Lower leg skin (tissue), 4 donors: ENCODE results near the gene TMEM231. TPM values are rescaled to one million over a fixed set of nuclear protein-coding genes. Genes with fewer than 3 reads are reported as not detected.

Experiments
- DNase-seq, 2 donors: peaks; one replicate each; pipeline ENCODE4 v3.0.0-alpha.2; 2019; ENCODE audit warnings: low spot score in 2 of 2
- H3K4me3 ChIP-seq: fragments of 200-600 bp; sonication (generic); 2 replicates; pipeline ENCODE4 v1.5.1; 2017; ENCODE audit warnings: mild to moderate bottlenecking, low read depth; ENCODE audit not compliant: poor library complexity, severe bottlenecking
- CTCF ChIP-seq, 3 donors: fragments of 450-650 bp; IDR thresholded peaks; one replicate each; pipeline ENCODE4 v1.5.1; 2016; ENCODE audit warnings: antibody characterized with exemption in 3 of 3, mild to moderate bottlenecking in 3 of 3, moderate library complexity in 2 of 3
- POLR2A ChIP-seq, 2 donors: fragments of 450-650 bp; IDR thresholded peaks; one replicate each; pipeline ENCODE4 v1.6.1; 2016 to 2017; ENCODE audit warnings: antibody characterized with exemption in 2 of 2, mild to moderate bottlenecking in 1 of 2, moderate library complexity in 1 of 2
- WGBS, 2 donors: methylation state at CpG; one replicate each; pipeline ENCODE4 v1.1.5; 2018; 5-methylcytosine and 5-hydroxymethylcytosine counted together
- intact Hi-C: fragments of 100-400 bp; cut with DNase I; formaldehyde crosslinking; loops from one replicate; pipeline ENCODE4 v1.15.0; 2023; ENCODE audit warnings: low total_unique reads
- total RNA-seq, 4 donors: library from RNA; depleted of rRNA; stranded (reverse); fragments of >200 nt; gene quantifications; one replicate each; pipeline ENCODE4 v1.1.0, GENCODE V29; 2016

TMEM231 gene
- total RNA-seq, 4 donors from 2014 or later, result 2.6 to 12.8 (median 6.7) TPM

GRCh38 chr16:75590920-75591843 is 35.1 kb upstream of the TMEM231 start:
- no peak for TF ChIP-seq POLR2A (IDR thresholded peaks at IDR 0.05)
- TF ChIP-seq CTCF (IDR thresholded peaks at IDR 0.05), result no peak
- peak in 1 of 2 donors; percentile 84 for DNase-seq
- no peak overlapping the region for H3K4me3 ChIP-seq
- WGBS, 2 donors, result 48 to 50% methylated on average over 8 of the region's 8 CpGs
- intact Hi-C loops, result no loop called here

GRCh38 chr16:75589306-75589705 is 33.3 kb upstream of the TMEM231 start:
- WGBS, 2 donors, result 52 to 61% methylated on average over 3 of the region's 3 CpGs
- peak in 1 of 2 donors; percentile 70 for DNase-seq

GRCh38 chr16:75588716-75589115 is 32.7 kb upstream of the TMEM231 start:
- DNase-seq, result peak in 1 of 2 donors; percentile 67
- 95% methylated on average over 4 of the region's 4 CpGs for WGBS, 2 donors
- H3K4me3 ChIP-seq, result no peak overlapping the region
- intact Hi-C loops, result no loop called here
- TF ChIP-seq CTCF (IDR thresholded peaks at IDR 0.05) (no peak), POLR2A (IDR thresholded peaks at IDR 0.05) (no peak)

More at GRCh38 chr16:75589306-75589705, 33.3 kb upstream of the TMEM231 start:
- no peak overlapping the region for H3K4me3 ChIP-seq
- TF ChIP-seq CTCF (IDR thresholded peaks at IDR 0.05) (no peak), POLR2A (IDR thresholded peaks at IDR 0.05) (no peak)
- intact Hi-C loops, result no loop called here

GRCh38 chr16:75584108-75584507 is 28.1 kb upstream of the TMEM231 start:
- no peak overlapping the region for H3K4me3 ChIP-seq
- intact Hi-C loops, result no loop called here
- peak in 1 of 2 donors; percentile 31 for DNase-seq
- 55 to 63% methylated on average over 3 of the region's 3 CpGs for WGBS, 2 donors
- no peak for TF ChIP-seq POLR2A (IDR thresholded peaks at IDR 0.05)
- TF ChIP-seq CTCF (IDR thresholded peaks at IDR 0.05), result no peak

GRCh38 chr16:75579281-75579834 is 23.3 kb upstream of the TMEM231 start:
- intact Hi-C loops, result no loop called here
- DNase-seq, result no peak
- 82 to 85% methylated on average over 7 of the region's 7 CpGs for WGBS, 2 donors

More at GRCh38 chr16:75579281-75579834, 23.3 kb upstream of the TMEM231 start:
- H3K4me3 ChIP-seq, result no peak overlapping the region
- no peak for TF ChIP-seq CTCF (IDR thresholded peaks at IDR 0.05)
- TF ChIP-seq POLR2A (IDR thresholded peaks at IDR 0.05), result no peak
